Measurements from ENCODE around the gene MAMSTR.
"Not testable (repeated sequence)": the region's sequence is repeated elsewhere in the genome, so short reads cannot be mapped to it uniquely, and the experiment has no call there.

Gene MAMSTR

GRCh38 chr19:48685583-48685982 lies 33.9 kb downstream of the MAMSTR start:
- TF ChIP-seq CTCF (conservative IDR thresholded peaks at IDR 0.05): no peak
- H3K27ac ChIP-seq: peak overlapping the region; percentile 72; the same call in 1 of the 2 replicates

- peak overlapping the region; percentile 72 for H3K27ac ChIP-seq
- no peak for TF ChIP-seq CTCF (conservative IDR thresholded peaks at IDR 0.05)
Observed at GRCh38 chr19:48683349-48683748, 36.2 kb downstream of the MAMSTR start.

GRCh38 chr19:48681127-48681470 lies 38.4 kb downstream of the MAMSTR start:
- H3K27ac ChIP-seq: no peak overlapping the region
- no peak for TF ChIP-seq CTCF (conservative IDR thresholded peaks at IDR 0.05)

- H3K27ac ChIP-seq: no peak overlapping the region
- no peak for TF ChIP-seq CTCF (conservative IDR thresholded peaks at IDR 0.05)
Observed at GRCh38 chr19:48680436-48681126, 38.9 kb downstream of the MAMSTR start.

- not testable (repeated sequence) for H3K27ac ChIP-seq
Observed at GRCh38 chr19:48680006-48680405, 39.5 kb downstream of the MAMSTR start.

GRCh38 chr19:48678201-48678600 lies 41.3 kb downstream of the MAMSTR start:
- no peak for TF ChIP-seq CTCF (conservative IDR thresholded peaks at IDR 0.05)
- no peak overlapping the region for H3K27ac ChIP-seq

GRCh38 chr19:48676887-48677286 lies 42.6 kb downstream of the MAMSTR start:
- no peak overlapping the region for H3K27ac ChIP-seq
- no peak for TF ChIP-seq CTCF (conservative IDR thresholded peaks at IDR 0.05)

- TF ChIP-seq CTCF (conservative IDR thresholded peaks at IDR 0.05): no peak
- no peak overlapping the region for H3K27ac ChIP-seq
Observed at GRCh38 chr19:48676487-48676886, 43.0 kb downstream of the MAMSTR start.
